HUDEP-2 (cell line): ENCODE measurements around the gene DCAF10.
A peak's percentile ranks its signal among the peaks of the same experiment; 100 is the strongest.
"Not testable (repeated sequence)": the region's sequence is repeated elsewhere in the genome, so short reads cannot be mapped to it uniquely, and the experiment has no call there.

Experiments
- DNase-seq, 76 experiments: peaks; one replicate each; lab custom pipeline; 2025; ENCODE audit not compliant: unreplicated experiment in 76 of 76; lab: John Stamatoyannopoulos, UW

Gene DCAF10

DNA sequence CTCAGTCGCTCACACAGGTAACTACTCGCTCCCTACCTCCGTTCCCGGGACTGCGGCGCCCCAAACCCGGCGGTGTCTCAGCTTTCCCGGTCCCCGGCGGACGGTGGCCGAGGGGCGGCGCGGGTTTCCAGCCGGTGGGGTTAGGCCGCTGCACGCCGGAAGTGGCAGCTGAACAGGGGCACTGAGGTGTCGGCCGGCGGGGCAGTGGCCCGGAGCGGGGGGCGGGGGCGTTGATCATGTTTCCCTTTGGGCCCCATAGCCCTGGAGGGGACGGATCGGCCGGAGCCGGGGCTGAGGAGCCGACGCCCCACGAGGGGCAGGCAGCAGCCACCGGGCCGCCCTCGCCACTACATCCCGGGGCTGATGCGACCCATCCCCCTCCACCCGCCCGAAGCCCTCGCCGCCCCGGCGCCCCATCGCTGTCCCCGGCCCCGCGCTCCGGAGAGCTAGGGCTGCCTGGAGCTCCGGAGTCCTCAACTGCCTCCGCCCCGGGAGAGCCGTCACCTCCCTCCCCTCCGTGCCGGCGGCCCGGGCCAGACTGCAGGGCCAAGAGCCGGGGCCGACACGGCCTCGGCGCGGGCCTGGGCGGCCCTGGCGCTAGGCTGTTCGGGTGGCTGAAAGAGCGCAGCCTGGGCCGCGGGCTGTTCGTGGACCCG is at the start of gene DCAF10:
DCAF10 (plus strand) TSS at position 167 of the 656 bp plus-strand sequence; CDS start at position 237, 70 bp downstream.
- DNase-seq = peak in 73 of 76 experiments; percentile 36 to 90 (median 78)

- DNase-seq = no peak
Measured at GRCh38 chr9:37751186-37751585, 49.4 kb upstream of the DCAF10 start.

DNA sequence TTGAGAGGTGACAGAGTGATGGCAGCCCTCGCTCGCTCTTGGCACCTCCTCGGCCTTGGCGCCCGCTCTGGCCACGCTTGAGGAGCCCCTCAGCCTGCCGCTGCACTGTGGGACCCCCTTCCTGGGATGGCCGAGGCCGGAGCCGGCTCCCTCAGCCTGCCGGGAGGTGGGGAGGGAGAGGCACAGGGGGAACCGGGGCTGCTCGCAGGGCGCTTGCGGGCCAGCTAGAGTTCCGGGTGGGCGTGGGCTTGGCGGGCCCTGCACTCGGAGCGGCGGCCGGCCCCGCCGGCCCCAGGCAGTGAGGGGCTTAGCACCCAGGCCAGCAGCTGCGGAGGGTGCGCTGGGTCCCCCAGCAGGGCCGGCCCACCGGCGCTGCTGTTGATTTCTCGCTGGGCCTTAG is 48.9 kb upstream of the DCAF10 start:
- DNase-seq = not testable (repeated sequence)

DNA sequence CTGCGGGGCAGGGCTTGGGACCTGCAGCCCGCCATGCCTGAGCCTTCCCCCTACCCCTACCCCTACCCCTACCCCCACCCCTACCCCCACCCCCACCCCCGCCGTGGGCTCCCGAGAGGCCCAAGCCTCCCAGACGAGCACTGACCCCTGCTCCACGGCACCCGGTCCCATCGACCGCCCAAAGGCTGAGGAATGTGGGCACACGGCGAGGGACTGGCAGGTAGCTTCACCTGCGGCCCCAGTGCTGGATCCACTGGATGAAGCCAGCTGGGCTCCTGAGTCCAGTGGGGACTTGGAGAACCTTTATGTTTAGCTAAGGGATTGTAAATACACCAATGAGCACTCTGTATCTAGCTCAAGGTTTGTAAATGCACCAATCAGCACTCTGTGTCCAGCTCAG is 48.5 kb upstream of the DCAF10 start:
- not testable (repeated sequence) for DNase-seq

GRCh38 chr9:37752642-37753488 is 47.7 kb upstream of the DCAF10 start:
- no peak for DNase-seq

- peak in 64 of 76 experiments; percentile 11 to 73 (median 51) for DNase-seq
Measured at GRCh38 chr9:37753489-37754190, 47.0 kb upstream of the DCAF10 start, which contains the start of gene TRMT10B. Gene TRMT10B (plus strand): TSS chr9:37753805. CDS start chr9:37761932, 8,127 bp downstream.

DNA sequence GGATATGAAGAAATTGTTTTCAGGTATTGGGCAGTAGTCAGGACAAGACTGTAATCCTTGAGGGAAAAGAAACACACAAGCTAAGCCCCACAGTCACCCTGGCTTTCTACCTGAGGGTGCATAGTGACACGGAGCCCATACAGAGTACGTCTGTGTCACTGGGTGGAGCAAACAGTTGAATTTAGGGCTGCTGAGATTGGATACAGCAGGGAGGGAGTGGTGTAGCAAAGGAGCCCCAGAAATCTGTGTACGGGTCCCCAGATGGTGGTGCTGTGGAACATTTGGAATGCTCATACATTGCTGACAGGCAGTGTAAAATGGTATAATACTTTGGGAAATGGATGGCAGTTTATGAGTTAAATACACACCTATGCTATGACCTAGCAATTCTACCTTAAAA is 41.9 kb upstream of the DCAF10 start:
- no peak for DNase-seq

GRCh38 chr9:37760416-37761161 is 40.0 kb upstream of the DCAF10 start:
- no peak for DNase-seq

- DNase-seq = no peak
Measured at GRCh38 chr9:37761511-37761910, 39.1 kb upstream of the DCAF10 start.

- not testable (repeated sequence) for DNase-seq
Measured at GRCh38 chr9:37765263-37765662, 35.3 kb upstream of the DCAF10 start.

DNA sequence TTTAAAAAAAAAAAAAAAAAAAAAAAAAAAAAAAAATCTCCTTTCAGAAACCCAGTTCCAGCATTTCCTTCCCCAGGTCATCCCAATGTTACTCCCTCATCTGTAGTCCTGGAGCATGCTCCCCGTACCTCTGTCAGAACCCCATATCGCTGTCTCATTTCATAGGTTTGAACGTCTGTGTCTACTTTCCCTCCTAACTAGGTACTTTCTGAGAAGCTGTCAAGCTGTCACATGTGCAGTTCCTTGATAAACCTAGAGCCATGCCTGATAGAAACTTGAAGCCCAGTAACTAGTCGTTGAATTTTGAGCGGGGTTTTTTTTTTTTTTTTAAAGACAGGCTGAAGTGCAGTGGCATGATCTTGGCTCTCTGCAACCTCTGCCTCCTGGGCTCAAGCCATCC is 31.3 kb upstream of the DCAF10 start:
- DNase-seq = peak in 24 of 76 experiments; percentile 7 to 57 (median 23)

- no peak for DNase-seq
Measured at GRCh38 chr9:37769995-37770394, 30.6 kb upstream of the DCAF10 start.

- DNase-seq = no peak
Measured at GRCh38 chr9:37775216-37775919, 25.2 kb upstream of the DCAF10 start.

GRCh38 chr9:37776328-37776727 is 24.3 kb upstream of the DCAF10 start:
- DNase-seq = no peak

DNA sequence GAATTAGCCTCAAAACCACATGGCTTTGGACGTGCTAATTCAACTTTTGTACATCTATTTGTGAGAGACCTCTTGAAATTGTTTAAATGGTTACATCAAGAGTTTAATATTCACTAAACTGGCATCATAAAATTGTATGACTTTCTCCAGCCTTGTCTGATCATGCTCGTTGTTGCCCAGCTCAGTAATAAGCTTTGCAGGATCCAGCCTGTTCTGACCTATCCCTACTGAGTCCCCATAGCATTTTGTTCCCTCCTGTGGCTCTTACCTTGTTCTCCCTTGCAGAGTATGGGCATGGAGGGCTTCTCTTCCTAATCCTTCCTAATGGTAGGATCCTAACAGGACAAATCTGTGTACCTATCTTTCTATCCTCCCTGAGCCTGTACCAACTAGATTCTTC is 22.1 kb upstream of the DCAF10 start:
- DNase-seq = no peak

GRCh38 chr9:37784291-37784615 is 16.3 kb upstream of the DCAF10 start:
- DNase-seq = peak in 2 of 76 experiments; percentile 26 to 41

DNA sequence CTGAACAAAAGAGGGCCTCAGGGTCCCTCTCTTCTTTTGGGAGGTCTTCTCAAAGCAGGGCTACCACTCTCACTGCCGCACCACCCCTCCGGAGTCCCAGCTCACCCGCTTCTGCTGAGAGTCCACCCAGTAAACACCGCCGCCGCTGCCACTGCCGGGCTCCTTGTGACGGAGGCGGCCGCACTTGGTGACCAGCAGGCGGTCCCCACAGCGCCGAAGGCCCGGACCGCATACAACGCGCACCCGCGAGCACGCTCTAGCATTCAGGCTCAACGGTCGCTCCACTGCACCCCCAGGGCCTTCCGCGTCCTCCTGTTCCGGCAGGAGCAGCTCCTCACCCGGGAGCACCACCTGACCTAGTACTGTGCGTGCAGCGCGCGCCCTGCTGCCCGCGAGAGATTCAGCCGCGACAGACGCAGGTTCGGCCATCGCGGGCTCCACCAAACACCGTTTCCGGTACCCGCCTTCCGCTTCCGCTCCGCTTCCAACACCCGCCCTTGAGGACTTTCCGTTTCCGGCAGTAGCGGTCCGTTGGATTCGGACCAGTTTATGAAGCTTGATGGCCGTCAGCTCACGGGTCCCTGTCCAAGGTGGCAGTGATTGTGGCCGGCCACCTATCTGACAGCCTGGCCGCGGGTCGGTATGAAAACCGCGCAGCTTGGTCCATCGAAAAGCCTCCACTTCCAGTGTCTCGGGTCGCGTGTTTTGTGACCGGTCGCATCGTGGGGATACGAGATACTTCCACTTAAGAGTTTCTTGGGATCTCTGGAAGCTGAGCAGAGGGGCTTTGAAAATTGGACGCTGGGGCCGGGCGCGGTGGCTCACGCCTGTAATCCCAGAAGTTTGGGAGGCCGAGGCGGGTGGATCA is 15.7 kb upstream of the DCAF10 start, which contains the start of gene EXOSC3:
EXOSC3 (minus strand) TSS at position 449 of the 868 bp plus-strand sequence; CDS start at position 429, 20 bp downstream.
- peak in 74 of 76 experiments; percentile 49 to 92 (median 81) for DNase-seq

- no peak for DNase-seq
Measured at GRCh38 chr9:37787059-37787458, 13.5 kb upstream of the DCAF10 start.

DNA sequence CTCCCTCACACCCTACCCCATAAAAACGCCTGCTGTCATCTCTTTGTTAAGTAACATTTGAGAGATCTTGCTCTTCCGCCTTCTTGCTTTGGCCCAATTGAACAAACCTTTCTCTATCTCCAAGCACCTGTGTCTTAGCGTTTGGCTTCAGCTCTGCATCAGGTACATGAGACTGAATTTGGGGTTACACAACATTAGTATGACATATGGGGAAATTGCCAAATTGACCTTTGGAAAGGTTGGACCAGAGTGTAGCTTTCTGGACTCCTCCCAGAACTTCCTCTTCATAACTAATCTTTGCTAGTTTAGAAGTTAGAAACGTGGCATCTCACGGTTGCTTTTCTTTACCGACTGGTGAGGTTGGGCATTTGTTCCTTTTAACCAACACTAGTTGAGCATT is 12.3 kb upstream of the DCAF10 start:
- no peak for DNase-seq
